Sigmoid colon (tissue), 7 donors: ENCODE results near the gene SLC25A23. TPM values are rescaled to one million over a fixed set of nuclear protein-coding genes. Genes with fewer than 3 reads are reported as not detected.
"Not testable (repeated sequence)": the region's sequence is repeated elsewhere in the genome, so short reads cannot be mapped to it uniquely, and the experiment has no call there.

Source experiments
- DNase-seq: peaks from one replicate; pipeline ENCODE4 v3.0.0-alpha.2; 2019
- H3K27ac ChIP-seq, 4 donors: fragments of 200-600 bp; sonication (generic); one replicate each; pipeline ENCODE4 v1.5.1; 2016 to 2019; ENCODE audit warnings: mild to moderate bottlenecking in 1 of 4
- H3K27me3 ChIP-seq, 3 donors: fragments of 200-600 bp; sonication (generic); one replicate each; pipeline ENCODE4 v1.5.1; 2019; ENCODE audit warnings: mild to moderate bottlenecking in 1 of 3
- H3K36me3 ChIP-seq, 4 donors: fragments of 200-600 bp; sonication (generic); one replicate each; pipeline ENCODE4 v1.5.1; 2016 to 2019
- H3K4me1 ChIP-seq, 4 donors: fragments of 200-600 bp; sonication (generic); one replicate each; pipeline ENCODE4 v1.5.1; 2017 to 2019
- H3K4me3 ChIP-seq, 4 donors: fragments of 200-600 bp; sonication (generic); one replicate each; pipeline ENCODE4 v1.5.1; 2017 to 2019; ENCODE audit warnings: mild to moderate bottlenecking in 2 of 4, moderate library complexity in 1 of 4
- H3K9me3 ChIP-seq, 4 donors: fragments of 200-600 bp in 3 of 4; sonication (generic) in 3 of 4; one replicate each; pipeline versions ENCODE4 v1.5.1 to v1.6.1; 2013 to 2019
- EP300 ChIP-seq, 4 donors: sonication (generic); formaldehyde crosslinking; IDR thresholded peaks; one replicate each; pipeline ENCODE4 v1.6.1; 2017; ENCODE audit warnings: antibody characterized with exemption in 4 of 4
- POLR2A ChIP-seq, 2 donors: fragments of 450-650 bp; IDR thresholded peaks; one replicate each; pipeline ENCODE4 v1.6.1; 2016; ENCODE audit warnings: antibody characterized with exemption in 2 of 2, mild to moderate bottlenecking in 2 of 2, moderate library complexity in 2 of 2
- POLR2AphosphoS5 ChIP-seq, 4 donors: sonication (generic); formaldehyde crosslinking; IDR thresholded peaks; one replicate each; pipeline ENCODE4 v1.6.1; 2017; ENCODE audit warnings: antibody characterized with exemption in 4 of 4
- WGBS, 2 donors: extraction: QIAGEN DNeasy Blood & Tissue Kit; methylation state at CpG; one replicate each; pipeline ENCODE4 v1.1.7; 2013; 5-methylcytosine and 5-hydroxymethylcytosine counted together
- intact Hi-C: fragments of 100-400 bp; cut with DNase I; formaldehyde crosslinking; loops from one replicate; pipeline ENCODE4 v1.15.1; 2023
- polyA plus RNA-seq, 3 donors: library from polyadenylated mRNA; stranded (reverse); fragments of 200-250 nt; gene quantifications; one replicate each; pipeline ENCODE4 v1.2.3, GENCODE V29; 2013
- total RNA-seq, 4 donors: library from RNA; depleted of rRNA; stranded (reverse); fragments of >200 nt; gene quantifications; one replicate each; pipeline ENCODE4 v1.1.0, GENCODE V29; 2016
- TF ChIP-seq, protein P1 (sequence below), 4 experiments: fragments of 450-650 bp in 3 of 4; fragments of 200-600 bp in 1 of 4; IDR thresholded peaks; one replicate each; pipeline ENCODE4 v1.5.1; 2016 to 2019; ENCODE audit warnings: antibody characterized with exemption in 4 of 4, mild to moderate bottlenecking in 3 of 4, moderate library complexity in 2 of 4
- donor health status: healthy with polysubstance abuse.
- donor health status: Bipolar disorder and iron deficiency.
- donor health status: healthy.

The SLC25A23 gene
- total RNA-seq (100 to 1,000 TPM in 2 of 4 donors, 10 to 100 TPM in 2; 83.6 to 188 (median 109) TPM), polyA plus RNA-seq (100 to 1,000 TPM in 1 of 3 donors, 10 to 100 TPM in 2; 61.5 to 115 (median 85.9) TPM)

- intact Hi-C loops: loop anchor here (2.0 to 5.0 kb wide), 3 partner anchors 73 to 277 kb away; partner anchors contain the start of genes GPR108 and TNFSF9
- DNase-seq: peak; percentile 87
Observed at GRCh38 chr19:6459262-6460098, at the start of gene SLC25A23. SLC25A23 (minus strand) TSS chr19:6459792; CDS start chr19:6459628, 164 bp downstream.

DNA sequence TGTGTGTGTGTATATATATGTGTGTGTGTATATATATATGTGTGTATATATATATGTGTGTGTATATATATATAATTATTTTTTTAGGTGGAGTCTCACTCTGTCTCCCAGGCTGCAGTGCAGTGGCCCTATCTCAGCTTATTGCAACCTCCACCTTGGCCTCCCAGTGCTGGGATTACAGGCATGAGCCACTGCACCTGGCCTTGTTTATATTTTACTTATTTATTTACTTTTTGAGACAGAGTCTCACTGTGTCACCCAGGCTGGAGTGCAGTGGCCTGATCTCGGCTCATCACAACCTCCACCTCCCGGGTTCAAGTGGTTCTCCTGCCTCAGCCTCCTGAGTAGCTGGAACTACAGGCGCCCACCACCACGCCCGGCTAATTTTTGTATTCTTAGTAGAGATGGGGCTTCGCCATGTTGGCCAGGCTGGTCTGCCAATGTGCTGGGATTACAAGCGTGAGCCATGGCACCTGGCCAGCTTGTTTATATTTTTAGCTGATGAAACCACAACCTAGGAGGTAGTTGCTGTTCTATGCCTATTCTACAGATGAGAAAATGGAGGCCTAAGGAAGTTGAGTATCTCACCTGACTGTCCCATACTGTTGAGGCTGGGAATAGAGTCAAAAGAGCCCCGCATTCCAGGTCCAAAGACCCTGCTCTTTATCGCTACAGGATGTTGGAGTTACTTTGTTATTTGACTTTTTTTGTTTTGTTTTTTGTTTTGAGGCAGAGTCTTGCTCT is 48.6 kb upstream of the SLC25A23 start:
- H3K4me3 ChIP-seq, H3K4me1 ChIP-seq, H3K27ac ChIP-seq, H3K9me3 ChIP-seq, DNase-seq, H3K36me3 ChIP-seq, intact Hi-C loops: not testable (repeated sequence)
- 82 to 84% methylated on average over 9 of the region's 9 CpGs for WGBS, 2 donors
- H3K27me3 ChIP-seq: peaks cover 0 to 13% (median 0%) of the 10 kb centered on the region in 3 donors

More at GRCh38 chr19:6459262-6460098, at the start of gene SLC25A23:
- Histone ChIP-seq H3K27ac (peak within 1 kb of the TSS; percentile 83 to 93 (median 88)), H3K4me3 (peak within 1 kb of the TSS; percentile 70 to 85 (median 78)), H3K9me3 (peaks cover 0 to 4% (median 0%) of the 10 kb centered on the region in 4 donors), H3K36me3 (peaks cover 5 to 30% (median 15%) of the 10 kb centered on the region in 4 donors), H3K27me3 (peaks cover 9 to 19% (median 10%) of the 10 kb centered on the region in 3 donors), H3K4me1 (peaks cover 0 to 31% (median 22%) of the 10 kb centered on the region in 4 donors)
- 1 to 4% methylated on average over 70 of the region's 70 CpGs for WGBS, 2 donors
- TF ChIP-seq POLR2A (IDR thresholded peaks at IDR 0.05) (peak in 1 of 2 donors; percentile 20), POLR2AphosphoS5 (IDR thresholded peaks at IDR 0.05) (peak; percentile 6 to 61 (median 50))
- TF ChIP-seq, protein P1, sequence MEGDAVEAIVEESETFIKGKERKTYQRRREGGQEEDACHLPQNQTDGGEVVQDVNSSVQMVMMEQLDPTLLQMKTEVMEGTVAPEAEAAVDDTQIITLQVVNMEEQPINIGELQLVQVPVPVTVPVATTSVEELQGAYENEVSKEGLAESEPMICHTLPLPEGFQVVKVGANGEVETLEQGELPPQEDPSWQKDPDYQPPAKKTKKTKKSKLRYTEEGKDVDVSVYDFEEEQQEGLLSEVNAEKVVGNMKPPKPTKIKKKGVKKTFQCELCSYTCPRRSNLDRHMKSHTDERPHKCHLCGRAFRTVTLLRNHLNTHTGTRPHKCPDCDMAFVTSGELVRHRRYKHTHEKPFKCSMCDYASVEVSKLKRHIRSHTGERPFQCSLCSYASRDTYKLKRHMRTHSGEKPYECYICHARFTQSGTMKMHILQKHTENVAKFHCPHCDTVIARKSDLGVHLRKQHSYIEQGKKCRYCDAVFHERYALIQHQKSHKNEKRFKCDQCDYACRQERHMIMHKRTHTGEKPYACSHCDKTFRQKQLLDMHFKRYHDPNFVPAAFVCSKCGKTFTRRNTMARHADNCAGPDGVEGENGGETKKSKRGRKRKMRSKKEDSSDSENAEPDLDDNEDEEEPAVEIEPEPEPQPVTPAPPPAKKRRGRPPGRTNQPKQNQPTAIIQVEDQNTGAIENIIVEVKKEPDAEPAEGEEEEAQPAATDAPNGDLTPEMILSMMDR (IDR thresholded peaks at IDR 0.05): no peak

GRCh38 chr19:6503407-6504201 is 44.0 kb upstream of the SLC25A23 start:
- H3K9me3 ChIP-seq: no peaks in the 10 kb centered on the region
- peaks cover 0 to 13% (median 13%) of the 10 kb centered on the region in 4 donors for H3K4me1 ChIP-seq
- intact Hi-C loops: no loop called here
- 69 to 81% methylated on average over 9 of the region's 9 CpGs for WGBS, 2 donors
- H3K4me3 ChIP-seq: no peak overlapping the region
- TF ChIP-seq, protein P1 (IDR thresholded peaks at IDR 0.05): no peak
- TF ChIP-seq POLR2A (IDR thresholded peaks at IDR 0.05): no peak
- no peak for TF ChIP-seq EP300 (IDR thresholded peaks at IDR 0.05)
- no peak for TF ChIP-seq POLR2AphosphoS5 (IDR thresholded peaks at IDR 0.05)
- DNase-seq: no peak
- H3K27me3 ChIP-seq: peaks cover 18 to 44% (median 24%) of the 10 kb centered on the region in 3 donors
- no peak overlapping the region for H3K27ac ChIP-seq
- H3K36me3 ChIP-seq: no peaks in the 10 kb centered on the region

- intact Hi-C loops: no loop called here
- 1 to 2% methylated on average over 71 of the region's 71 CpGs for WGBS, 2 donors
- H3K27ac ChIP-seq: no peak within 1 kb of the TSS
Observed at GRCh38 chr19:6501740-6502648, 42.4 kb upstream of the SLC25A23 start, which contains the start of gene TUBB4A. TUBB4A (minus strand) TSS chr19:6502309; CDS start chr19:6502212, 97 bp downstream.

More at GRCh38 chr19:6501740-6502648, 42.4 kb upstream of the SLC25A23 start, which contains the start of gene TUBB4A:
- Histone ChIP-seq H3K36me3 (no peaks in the 10 kb centered on the region), H3K27me3 (peaks cover 18 to 44% (median 24%) of the 10 kb centered on the region in 3 donors), H3K4me1 (peaks cover 0 to 13% (median 13%) of the 10 kb centered on the region in 4 donors), H3K4me3 (peak within 1 kb of the TSS in 3 of 4 donors; percentile 30 to 43 (median 42)), H3K9me3 (no peaks in the 10 kb centered on the region)
- TF ChIP-seq POLR2A (IDR thresholded peaks at IDR 0.05) (no peak), POLR2AphosphoS5 (IDR thresholded peaks at IDR 0.05) (no peak), EP300 (IDR thresholded peaks at IDR 0.05) (no peak)
- TF ChIP-seq, protein P1 (IDR thresholded peaks at IDR 0.05): no peak
- DNase-seq: no peak
